DMS 273 treated with DMSO at 0.1 percent for 48 hours (cell line): Measurements from ENCODE around the gene LUC7L3.
"Not testable (repeated sequence)": the region's sequence is repeated elsewhere in the genome, so short reads cannot be mapped to it uniquely, and the experiment has no call there.

Source experiments
- DNase-seq: peaks from one replicate; lab custom pipeline; 2025; lab: John Stamatoyannopoulos, UW

Gene LUC7L3

GRCh38 chr17:50785946-50786570, 66.7 kb downstream of the LUC7L3 start:
- DNase-seq = no peak

- peak; percentile 75 for DNase-seq
Observed at GRCh38 chr17:50787106-50787505, 67.7 kb downstream of the LUC7L3 start.

DNA sequence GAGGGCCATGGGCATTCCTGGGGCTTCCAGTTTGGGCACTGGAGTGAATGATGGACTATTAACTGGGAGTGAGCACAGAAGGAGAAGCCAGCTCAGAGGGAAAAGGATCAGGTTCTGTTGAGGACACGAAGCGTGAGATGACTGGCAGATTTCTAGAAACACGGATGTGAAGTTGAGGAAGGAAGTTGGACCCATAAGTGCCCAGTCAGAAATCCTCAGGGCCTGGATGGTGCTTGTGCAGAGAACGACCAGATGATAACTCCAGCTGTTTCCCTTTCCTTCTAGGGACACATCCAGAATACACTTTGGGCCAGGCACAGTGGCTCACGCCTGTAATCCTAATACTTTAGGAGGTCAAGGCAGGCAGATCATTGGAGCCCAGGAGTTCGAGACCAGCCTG, 71.2 kb downstream of the LUC7L3 start:
- no peak for DNase-seq

GRCh38 chr17:50792132-50792531, 72.7 kb downstream of the LUC7L3 start:
- DNase-seq = no peak

- DNase-seq = no peak
Observed at GRCh38 chr17:50793007-50793406, 73.6 kb downstream of the LUC7L3 start.

DNA sequence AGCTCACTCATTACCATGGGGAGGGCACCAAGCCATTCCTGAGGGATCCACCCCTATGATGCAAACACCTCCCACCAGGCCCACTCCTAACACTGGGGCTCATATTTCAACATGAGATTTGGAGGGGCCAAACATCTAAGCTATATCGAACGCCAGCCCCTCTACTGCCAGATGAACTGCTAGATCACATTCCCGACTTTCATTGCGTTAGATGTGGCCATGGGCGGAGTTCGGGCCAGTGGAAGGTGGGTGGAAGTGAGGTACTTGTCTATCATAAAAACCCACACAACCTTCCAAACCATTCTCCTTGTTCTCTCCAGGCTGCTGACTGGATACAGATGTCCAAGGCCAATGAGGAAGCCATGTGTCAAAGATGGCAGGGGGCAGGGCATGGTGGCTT, 75.0 kb downstream of the LUC7L3 start:
- DNase-seq = no peak

GRCh38 chr17:50797135-50797810, 77.9 kb downstream of the LUC7L3 start:
- DNase-seq = no peak

DNA sequence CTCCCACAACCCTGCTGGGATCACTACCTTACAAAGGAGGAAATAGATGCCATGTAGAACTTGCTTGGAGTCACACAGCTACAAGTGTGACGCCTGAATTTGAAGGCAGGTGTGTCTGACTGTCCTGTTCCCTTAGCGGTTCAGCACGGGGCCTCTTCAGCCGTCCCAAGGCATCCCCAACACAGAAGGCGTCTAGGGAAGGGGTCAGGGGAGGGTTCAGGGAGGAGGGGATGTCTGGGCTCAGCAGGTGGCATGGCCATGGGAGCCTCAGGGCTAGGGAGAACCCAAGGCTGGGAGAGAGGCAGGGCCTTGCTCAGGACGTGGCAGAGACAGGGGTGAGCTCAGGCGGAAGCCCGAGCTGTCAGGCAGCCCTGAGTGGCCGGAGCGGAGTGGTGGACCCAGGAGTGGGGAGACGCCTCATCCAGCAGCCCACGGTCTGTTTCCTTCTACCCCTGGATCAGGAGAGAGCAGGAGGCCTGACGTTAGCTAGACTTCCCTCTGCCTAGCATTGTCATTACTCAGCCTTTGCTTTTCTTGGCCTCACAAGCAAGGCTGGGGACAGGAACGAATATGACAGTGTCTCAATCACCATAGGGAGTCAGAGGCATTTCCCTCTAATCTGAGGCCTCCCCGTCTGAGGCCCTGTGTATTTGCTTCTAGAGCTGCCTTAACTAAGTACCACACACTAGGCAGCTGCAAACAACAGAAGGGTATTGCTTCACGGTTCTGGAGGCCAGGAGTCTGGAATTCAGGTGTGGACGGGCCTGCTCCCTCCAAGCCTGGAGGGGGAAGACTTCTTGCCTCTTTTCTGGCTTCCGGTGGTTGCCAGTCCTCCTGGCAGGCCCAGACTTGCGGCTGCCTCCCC, 79.3 kb downstream of the LUC7L3 start:
- no peak for DNase-seq

- no peak for DNase-seq
Observed at GRCh38 chr17:50799582-50799981, 80.2 kb downstream of the LUC7L3 start.

DNA sequence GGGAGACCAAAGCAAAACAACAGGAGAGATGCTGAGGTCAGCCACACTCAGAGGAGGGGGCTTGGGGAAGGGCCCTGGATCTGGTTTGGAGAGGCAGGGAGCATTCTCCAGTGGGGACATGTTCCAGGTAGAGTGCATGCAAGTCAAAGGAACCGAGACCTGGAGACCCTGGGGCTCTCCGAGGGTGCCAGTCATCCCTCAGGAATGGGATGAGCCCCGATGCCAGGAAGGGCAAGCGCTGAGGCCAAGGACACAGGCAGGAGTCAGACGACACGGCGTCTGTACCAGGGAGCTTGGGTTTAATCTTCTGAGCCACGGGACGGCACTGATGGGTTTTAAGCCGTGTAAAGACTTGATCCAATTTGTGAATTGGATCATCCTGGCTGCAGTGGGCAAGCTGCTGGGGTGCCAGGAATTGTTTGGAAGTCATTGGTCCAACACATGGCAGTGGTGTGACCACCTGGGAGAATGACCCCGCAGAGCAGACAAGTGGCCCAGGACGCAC, 80.8 kb downstream of the LUC7L3 start:
- DNase-seq = no peak

GRCh38 chr17:50802609-50803571, 83.5 kb downstream of the LUC7L3 start:
- no peak for DNase-seq

DNA sequence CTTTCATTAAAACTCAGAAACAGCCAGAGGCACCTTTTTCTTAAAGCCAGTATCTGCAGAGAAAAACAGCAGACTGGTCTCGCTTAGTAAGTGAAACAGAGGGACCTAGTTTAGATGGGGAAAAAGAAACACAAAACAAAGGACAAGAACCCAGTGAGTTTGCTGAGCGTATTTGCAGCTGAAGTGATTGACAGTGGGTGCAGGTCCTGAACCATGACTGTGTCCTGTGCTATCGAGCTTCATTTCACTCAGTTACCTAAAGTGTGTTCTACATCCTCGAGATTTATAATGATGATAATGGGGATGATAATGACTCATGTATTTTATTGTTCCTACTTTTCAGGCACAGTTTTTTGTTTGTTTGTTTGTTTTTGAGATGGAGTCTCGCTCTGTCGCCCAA, 84.3 kb downstream of the LUC7L3 start:
- DNase-seq = no peak

GRCh38 chr17:50804749-50805475, 85.5 kb downstream of the LUC7L3 start:
- DNase-seq = not testable (repeated sequence)

DNA sequence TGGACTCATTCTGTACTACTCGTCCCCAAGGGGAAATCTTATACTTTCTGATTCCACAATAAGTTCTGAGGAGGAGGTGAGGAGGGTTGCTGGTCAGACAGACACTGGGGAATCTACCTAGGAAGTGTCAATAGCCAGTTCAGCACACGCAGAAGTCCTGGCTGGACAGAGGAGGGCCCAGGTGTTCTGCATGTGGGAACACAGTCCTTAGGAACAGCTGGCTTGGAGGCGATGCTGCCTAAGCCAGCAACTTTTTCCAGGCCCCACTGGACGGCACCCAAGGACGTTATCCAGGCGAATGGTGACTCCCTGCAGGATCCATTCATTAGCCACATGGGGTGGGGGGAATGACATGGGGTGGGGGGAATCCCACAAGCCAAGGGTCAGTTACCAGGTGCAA, 86.1 kb downstream of the LUC7L3 start:
- DNase-seq = no peak
